HG03457 (cell line): ENCODE measurements around the gene NGF.

Experiments
- ATAC-seq: cut with Tn5 transposase; IDR thresholded peaks from one replicate; pipeline ENCODE4 v1.9.1; 2021; ENCODE audit warnings: moderate number of reproducible peaks; ENCODE audit not compliant: unreplicated experiment

The NGF gene

DNA sequence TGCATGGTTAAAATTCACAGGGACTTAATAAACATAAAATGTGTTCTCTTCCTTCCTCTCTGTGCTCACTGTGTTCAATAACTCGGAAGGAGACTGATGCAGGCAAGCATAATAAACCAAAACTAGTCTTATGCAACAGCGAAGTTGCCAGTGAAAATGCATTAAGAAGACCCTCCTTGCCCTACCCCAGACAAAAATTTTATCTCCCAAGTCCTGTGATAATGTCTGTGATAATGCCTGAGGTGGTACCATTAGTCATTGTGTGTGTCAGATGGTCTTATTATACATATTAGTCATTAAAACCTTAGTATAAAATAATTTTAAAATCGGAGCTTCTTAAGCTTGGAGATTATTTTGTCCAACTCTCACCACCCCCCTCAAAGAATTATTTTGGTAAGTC lies 97.8 kb downstream of the NGF start:
- ATAC-seq: no peak

- ATAC-seq: no peak
Measured at GRCh38 chr1:115239426-115239825, 98.6 kb downstream of the NGF start.

GRCh38 chr1:115239148-115239422 lies 99.0 kb downstream of the NGF start:
- ATAC-seq: no peak

DNA sequence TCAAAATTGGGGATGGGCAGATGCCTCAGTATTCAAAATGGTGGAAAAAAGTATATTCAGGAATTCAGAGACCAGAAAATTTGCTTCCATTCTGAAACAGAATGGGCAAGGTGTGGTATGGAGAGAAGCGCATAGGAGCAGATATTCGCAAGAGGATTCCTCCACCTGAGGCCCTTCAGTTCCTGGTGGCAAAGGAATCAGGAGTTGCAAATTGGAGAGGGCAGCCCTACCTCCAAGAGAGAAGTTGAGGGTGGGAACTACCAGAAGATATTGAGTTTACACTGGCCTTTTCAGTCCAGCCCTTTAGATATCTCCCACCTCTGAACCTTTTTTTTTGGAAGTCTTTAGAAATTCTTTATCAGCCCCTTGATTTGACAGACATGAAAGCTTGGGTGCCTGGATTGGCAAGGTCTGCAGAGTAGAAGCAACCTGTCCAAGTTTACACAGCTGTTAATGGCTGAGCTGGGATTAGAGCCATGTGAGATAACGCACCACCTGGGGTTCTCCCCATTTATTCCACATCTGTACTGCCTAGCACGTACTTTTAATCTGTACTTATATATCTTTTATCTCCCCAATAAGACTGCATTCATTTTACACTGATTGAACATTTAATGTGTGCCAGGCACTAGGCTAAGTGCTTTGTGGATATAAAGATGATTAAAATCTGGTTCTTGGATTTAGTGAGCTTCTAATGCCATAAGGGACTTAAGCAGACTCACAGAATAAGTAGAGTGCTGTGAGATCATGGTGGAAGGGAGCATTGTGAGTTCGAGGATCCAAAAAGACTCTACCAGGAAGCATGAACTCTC lies 99.5 kb downstream of the NGF start:
- no peak for ATAC-seq

DNA sequence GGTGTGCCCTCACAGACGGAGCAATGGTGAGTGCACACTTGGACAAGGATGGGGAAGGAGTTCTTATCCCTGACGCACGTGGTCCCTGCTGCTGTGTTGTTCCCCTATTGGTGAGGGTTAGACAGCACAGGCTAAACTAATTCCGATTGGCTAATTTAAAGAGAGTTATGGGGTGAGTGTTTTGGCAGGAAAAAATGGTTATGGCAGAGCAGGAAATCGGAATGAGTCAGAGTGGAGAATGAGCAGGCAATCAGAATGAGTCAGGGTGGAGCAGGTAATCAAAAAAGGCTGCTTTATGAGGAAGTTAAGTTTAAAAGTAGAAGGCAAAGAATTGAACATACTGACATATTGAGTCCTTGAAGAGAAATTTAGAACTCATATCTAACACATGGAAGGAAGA lies 100.5 kb downstream of the NGF start:
- ATAC-seq: no peak

- no peak for ATAC-seq
Measured at GRCh38 chr1:115237023-115237422, 101.0 kb downstream of the NGF start.
